OCI-M2 (cell line): Measurements from ENCODE around the gene AGPAT1.
"Not testable (repeated sequence)": the region's sequence is repeated elsewhere in the genome, so short reads cannot be mapped to it uniquely, and the experiment has no call there.

ENCODE experiments used
- DNase-seq: peaks from one replicate; lab custom pipeline; 2025; ENCODE audit not compliant: unreplicated experiment; lab: John Stamatoyannopoulos, UW

Gene AGPAT1

GRCh38 chr6:32175711-32176475, at the start of gene AGPAT1:
TSS of gene AGPAT1 (minus strand) at chr6:32176084. CDS start at chr6:32171496, 4,588 bp downstream.
- peak; percentile 92 for DNase-seq

GRCh38 chr6:32224696-32225095, 48.8 kb upstream of the AGPAT1 start:
- no peak for DNase-seq

GRCh38 chr6:32223258-32224235, 47.7 kb upstream of the AGPAT1 start, which contains the start of gene NOTCH4:
TSS of gene NOTCH4 (minus strand) at chr6:32224067. CDS start at chr6:32223928, 139 bp downstream.
- DNase-seq = no peak

GRCh38 chr6:32222333-32223230, 46.7 kb upstream of the AGPAT1 start:
- no peak for DNase-seq

- no peak for DNase-seq
These were observed 44.1 kb upstream of the AGPAT1 start for GRCh38 chr6:32220021-32220420.

GRCh38 chr6:32218167-32218566, 42.3 kb upstream of the AGPAT1 start:
- no peak for DNase-seq

GRCh38 chr6:32216998-32217397, 41.1 kb upstream of the AGPAT1 start:
- DNase-seq = no peak

- no peak for DNase-seq
These were observed 40.4 kb upstream of the AGPAT1 start for GRCh38 chr6:32216285-32216684.

- no peak for DNase-seq
These were observed 39.7 kb upstream of the AGPAT1 start for GRCh38 chr6:32215617-32216016.

- DNase-seq = no peak
These were observed 38.2 kb upstream of the AGPAT1 start for GRCh38 chr6:32214126-32214525.

- no peak for DNase-seq
These were observed 37.8 kb upstream of the AGPAT1 start for GRCh38 chr6:32213649-32214048.

- no peak for DNase-seq
These were observed 36.3 kb upstream of the AGPAT1 start for GRCh38 chr6:32212076-32212760.

- not testable (repeated sequence) for DNase-seq
These were observed 35.5 kb upstream of the AGPAT1 start for GRCh38 chr6:32211432-32211831.

- no peak for DNase-seq
These were observed 34.3 kb upstream of the AGPAT1 start for GRCh38 chr6:32210191-32210601.

GRCh38 chr6:32208996-32209395, 33.1 kb upstream of the AGPAT1 start:
- no peak for DNase-seq

GRCh38 chr6:32204268-32204715, 28.4 kb upstream of the AGPAT1 start:
- DNase-seq = no peak

- no peak for DNase-seq
These were observed 27.8 kb upstream of the AGPAT1 start for GRCh38 chr6:32203426-32204267.

GRCh38 chr6:32202186-32202585, 26.3 kb upstream of the AGPAT1 start:
- no peak for DNase-seq
